Measurements from ENCODE around the gene LPAR3.

LPAR3 gene

DNA sequence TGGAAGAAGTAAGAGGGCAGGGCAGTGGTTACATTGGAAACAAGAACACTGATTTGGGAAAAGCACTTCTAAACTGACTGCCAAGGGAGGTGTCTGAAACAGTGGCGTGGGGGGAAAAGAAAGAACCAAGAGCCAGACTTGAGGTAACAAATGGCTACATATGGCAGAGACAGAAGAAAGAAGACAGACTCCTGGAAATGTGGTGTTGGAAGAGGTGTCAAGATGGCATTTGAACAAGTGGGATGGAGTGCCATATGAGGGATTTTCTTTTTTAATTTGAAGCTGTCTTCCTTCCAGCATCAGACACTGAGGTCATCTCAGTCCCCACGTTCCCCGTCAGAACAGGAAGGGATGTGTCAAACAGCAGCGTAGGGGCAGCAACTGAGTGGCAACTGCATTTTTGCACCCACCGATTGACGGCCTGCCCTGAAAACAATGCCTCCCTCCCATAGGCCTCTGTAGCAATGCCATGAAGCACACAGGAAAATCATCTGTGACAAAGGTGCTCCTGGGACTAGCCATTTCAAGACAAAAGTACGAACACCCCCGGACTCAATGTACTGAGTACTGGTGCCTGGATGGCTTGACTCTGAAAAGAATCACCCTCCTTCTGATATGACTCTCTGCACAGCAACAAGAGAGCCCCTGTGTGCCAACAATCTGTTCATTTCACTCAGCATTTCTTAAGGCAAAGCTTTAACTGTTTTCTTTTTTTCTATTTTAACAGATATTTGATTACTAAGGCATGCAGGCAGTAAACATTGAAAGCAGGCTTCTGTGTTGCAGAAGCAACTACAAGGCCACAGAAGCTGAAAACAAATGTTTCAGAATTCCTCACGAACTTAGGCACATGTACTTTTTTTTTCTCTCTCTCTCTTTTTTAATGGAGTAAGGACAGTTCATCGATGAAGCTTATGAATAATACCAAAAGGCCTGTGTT lies 37.0 kb downstream of the LPAR3 start:
- no peak for DNase-seq

DNA sequence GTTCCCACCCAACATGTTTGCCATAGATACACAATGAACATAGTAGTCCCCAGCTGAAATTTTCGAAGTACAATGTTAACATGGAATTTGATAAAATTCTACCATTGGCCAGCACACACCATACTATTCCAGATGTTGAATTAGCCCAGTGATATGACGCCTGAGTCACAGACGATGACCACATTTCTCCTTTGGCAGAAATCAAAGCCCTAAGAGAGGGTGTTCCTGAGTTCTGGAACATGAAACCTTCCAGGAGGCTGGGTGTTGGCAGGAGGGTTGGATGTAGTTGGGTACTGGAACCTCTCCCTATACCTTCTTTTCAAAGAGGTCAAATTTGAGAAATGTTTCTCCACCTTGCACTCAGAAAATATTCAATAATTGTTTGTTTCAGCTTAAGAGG lies 37.8 kb downstream of the LPAR3 start:
- DNase-seq = no peak

GRCh38 chr1:84853741-84854721 lies 39.0 kb downstream of the LPAR3 start:
- DNase-seq = peak; percentile 92

DNA sequence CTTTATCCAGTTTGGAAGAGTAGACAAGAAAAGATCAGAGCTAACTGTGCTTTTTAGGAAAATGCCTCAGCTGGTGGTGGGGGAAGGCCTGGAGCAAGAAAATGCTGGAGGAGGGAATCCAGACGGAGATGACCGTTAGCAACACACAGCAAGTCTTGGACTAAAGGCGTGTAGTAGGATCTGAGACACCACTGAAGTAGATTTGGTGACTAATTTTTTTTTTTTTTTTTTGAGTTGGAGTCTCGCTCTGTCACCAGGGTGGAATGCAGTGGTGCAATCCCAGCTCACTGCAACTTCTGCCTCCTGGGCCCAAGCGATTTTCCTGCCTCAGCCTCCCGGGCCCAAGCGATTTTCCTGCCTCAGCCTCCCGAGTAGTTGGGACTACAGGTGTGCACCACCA lies 41.2 kb downstream of the LPAR3 start:
- no peak for DNase-seq

GRCh38 chr1:84849357-84849975 lies 43.5 kb downstream of the LPAR3 start:
- no peak for DNase-seq

DNA sequence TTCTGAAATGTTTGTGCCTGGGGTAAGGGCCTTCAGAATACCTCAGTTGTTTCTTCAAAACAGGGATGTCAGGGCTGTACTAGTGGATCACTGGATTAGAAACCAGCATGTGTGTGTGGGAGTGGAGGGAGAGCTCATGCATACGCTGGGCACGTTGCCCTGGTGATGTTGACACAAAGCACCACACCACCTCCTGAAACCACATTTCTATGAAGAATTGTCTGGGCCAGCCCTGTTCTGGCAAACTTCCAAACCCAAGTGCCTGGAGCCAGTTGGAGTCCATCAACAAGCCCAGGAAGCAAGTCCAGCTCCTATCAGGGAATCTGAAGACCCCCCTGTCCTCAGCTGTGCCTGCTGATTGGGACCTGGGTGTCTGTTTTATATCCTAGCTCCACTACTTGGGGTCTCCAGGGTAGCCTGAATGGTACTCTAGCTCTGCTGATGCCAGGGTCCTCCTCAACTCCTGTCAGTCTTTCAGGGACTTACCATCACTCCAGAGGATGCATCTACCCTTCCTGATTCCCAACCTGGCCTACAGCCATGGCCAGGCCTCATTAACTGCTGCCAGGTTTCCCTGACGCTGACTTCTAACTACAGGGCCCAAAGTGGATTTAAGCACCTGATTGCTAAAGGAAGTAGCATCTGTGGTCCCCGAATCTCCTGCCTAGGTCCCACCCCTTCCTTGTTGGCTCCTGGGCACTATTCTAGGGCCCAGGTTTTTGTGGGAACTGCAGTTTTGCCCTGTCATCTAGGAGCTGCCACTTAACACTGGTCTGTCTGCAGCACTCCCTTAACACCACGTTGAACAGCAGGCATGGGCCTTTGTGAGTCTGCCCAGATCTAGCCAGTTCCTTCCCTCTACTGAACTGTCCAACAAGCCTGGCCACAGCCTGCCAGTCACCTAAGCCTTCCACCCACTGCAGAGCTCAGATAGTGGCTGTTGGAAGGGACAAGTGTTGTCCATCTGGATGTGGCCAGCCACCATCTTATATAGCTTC lies 45.5 kb downstream of the LPAR3 start:
- no peak for DNase-seq

DNA sequence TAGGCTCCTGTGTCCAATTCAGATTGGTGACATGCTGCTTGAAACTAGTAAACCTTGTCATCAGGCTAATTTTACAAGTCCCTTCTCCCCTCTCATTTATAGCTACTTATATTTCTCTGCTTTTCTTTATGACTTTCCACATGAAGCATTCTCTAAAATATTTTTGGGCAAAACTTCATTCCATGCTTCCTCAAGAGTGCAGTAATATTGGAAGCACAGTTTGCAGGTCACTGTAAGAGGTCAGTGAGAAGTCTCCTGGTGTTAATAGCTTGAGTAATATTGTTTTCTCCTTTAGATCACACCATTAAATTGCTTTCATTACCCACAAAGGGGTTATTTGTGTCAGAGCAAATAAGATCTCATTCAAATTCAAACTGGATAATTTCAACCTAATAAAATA lies 46.6 kb downstream of the LPAR3 start:
- DNase-seq = no peak

- DNase-seq = no peak
Measured at GRCh38 chr1:84845357-84845756, 47.6 kb downstream of the LPAR3 start.

DNA sequence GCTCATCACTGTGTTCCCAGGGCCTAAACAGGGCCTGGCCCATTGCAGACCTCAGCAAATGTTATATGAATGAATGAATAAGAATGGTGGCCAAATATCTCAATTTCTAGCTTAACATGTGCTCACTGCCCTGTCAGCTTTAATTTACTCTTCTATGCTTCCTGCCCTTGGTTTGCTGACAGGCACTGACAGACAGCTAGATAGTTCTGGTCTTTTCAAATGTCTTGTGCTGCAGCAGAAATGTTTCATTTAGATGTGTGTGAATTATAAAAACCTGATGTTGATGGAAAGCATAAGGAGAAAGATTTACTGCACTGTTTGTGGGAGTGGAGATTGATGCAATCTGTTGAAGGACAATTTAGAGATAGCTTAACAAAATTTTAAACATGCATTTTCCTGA lies 48.9 kb downstream of the LPAR3 start:
- DNase-seq = no peak

DNA sequence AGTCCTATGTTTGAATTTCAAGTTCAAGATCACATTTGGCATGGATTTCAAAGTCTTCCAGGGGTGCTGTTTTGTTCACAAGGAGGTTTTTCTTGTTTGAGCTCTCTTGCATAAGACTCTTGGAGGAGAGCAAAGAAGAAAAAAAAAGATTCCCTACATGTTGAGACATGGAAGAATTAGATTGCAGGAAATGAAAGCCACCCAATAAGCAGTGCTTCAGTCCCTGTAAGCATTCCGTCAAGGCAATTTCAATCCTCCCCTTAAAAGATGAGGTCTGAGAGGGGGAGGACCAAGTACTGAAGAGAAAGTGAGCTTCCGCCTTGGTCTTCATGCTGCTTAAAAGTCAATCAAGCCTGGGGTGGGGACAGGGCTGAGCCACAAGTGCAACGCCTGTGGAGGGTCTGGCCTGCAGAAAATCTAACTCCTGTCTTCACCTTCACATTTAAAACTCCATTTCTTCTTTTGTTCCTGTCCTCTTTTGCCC lies 50.2 kb downstream of the LPAR3 start:
- no peak for DNase-seq

- no peak for DNase-seq
Measured at GRCh38 chr1:84841971-84842370, 51.0 kb downstream of the LPAR3 start.

GRCh38 chr1:84840346-84840745 lies 52.7 kb downstream of the LPAR3 start:
- DNase-seq = no peak

DNA sequence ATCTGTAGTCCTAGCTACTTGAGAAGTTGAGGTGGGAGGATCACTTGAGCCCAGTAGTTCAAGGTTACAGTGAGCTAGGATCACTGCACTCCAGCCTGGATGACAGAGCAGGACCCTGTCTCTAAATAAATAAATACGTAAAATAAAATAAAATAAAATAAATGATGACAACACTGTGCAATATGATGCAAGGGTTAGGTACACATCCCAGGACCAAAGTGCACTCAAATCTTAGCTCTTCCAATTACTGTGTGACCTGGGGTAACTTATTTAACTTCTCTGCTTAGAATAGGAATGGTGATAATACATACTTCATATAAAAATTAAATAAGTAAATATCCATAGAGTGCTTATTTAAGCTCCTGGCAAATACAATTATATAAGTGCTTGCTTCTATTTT lies 53.5 kb downstream of the LPAR3 start:
- no peak for DNase-seq

GRCh38 chr1:84836145-84836544 lies 56.9 kb downstream of the LPAR3 start:
- no peak for DNase-seq

DNA sequence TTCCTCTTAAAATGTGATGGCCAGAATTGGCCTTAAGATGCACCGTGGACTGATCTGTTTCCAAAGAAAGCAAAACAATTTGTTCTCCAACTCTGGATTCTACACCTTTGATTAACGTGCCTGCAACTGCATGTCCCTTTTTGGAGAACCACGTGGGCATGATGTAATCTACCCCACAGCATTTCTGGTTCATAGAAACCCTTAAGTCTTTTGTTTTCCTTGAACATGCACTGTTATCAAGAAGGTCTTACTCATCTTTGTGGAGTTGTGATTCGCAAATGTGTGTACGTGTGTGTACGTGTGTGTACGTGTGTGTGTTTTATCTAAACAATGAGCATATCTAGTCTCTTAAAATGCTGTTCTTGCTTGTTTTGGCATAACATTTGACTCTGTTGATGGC lies 57.8 kb downstream of the LPAR3 start:
- DNase-seq = no peak

GRCh38 chr1:84834419-84835064 lies 58.5 kb downstream of the LPAR3 start:
- DNase-seq = peak; percentile 38

DNA sequence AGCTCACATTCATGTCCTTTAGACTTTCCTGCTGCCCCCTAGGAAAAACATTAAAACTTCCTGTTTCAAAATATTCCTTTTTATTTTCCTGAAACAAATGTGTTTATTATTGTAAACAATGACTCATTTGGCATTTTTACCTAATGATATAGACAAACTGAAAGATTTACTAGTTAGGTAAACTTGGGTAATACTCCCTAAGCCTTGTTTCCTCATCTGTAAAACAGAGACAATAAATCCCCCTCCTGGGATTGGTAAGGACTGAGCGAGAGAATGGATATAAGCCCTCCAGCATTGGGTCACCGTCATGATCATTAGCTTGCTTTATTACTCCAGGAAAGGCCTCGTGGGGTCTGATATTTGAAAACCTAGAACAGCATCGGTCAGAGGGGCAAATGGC lies 59.8 kb downstream of the LPAR3 start:
- DNase-seq = no peak

DNA sequence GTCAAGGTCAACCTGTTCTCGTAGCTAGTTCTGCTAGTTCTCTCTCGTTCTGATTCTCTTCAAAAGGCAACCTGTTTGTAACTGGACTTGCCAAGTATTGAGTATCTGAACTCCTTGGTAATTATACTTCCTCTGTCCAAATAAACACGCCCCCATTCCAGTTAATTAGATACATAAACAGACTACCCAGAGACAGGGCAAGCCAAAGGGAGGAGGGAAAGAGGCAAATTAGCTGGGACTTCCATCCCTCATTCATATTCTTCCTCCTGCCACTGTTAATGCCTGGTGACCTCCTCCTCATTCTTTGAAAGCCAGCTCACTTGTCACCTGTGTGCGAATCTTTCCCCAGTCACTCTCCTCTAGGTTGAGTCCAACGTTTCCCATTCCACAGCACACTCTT lies 62.9 kb downstream of the LPAR3 start:
- DNase-seq = no peak

DNA sequence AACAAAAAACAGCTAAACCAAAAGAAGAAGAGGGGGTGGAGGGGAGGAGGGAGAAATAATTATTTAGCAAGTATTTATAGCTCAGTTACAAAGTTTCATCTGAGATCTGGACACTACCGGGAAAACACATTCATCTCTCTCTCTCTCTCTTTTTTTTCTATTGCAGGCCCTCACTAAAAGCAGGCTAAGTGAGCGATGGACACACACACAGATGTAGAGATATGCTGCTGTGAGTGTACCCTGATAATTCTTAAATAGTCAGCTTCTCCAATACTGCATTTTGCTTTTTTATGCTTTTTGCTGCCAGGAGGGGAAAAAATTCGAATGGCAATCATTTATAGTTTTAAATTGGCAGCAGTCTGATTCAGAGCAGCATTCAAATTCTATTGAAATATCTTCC lies 65.0 kb downstream of the LPAR3 start:
- no peak for DNase-seq

GRCh38 chr1:84827555-84827954 lies 65.5 kb downstream of the LPAR3 start:
- DNase-seq = no peak

GRCh38 chr1:84825161-84825560 lies 67.8 kb downstream of the LPAR3 start:
- DNase-seq = no peak

Data from activated CD4-positive, alpha-beta T cell treated with anti-CD3 and anti-CD28 coated beads, Interleukin-2, amount 50 U/mL, for 16 hours (primary cell).